ENCODE measurements around the gene GGT7. TPM values are rescaled to one million over a fixed set of nuclear protein-coding genes. Genes with fewer than 3 reads are reported as not detected.
A peak's percentile ranks its signal among the peaks of the same experiment; 100 is the strongest.

The GGT7 gene
- total RNA-seq, 1 experiment from 2014 or later, result 1.5 TPM

GRCh38 chr20:34824806-34825529 is 47.7 kb downstream of the GGT7 start:
- H2AFZ ChIP-seq (ENCODE audit: low read length), result peak overlapping the region; percentile 52
- intact Hi-C loops (cut with micrococcal nuclease), result no loop called here
- BruUV-seq (replicated peaks), result no TSS peak

GRCh38 chr20:34824452-34824805 is 48.2 kb downstream of the GGT7 start:
- H3K4me2 ChIP-seq (ENCODE audit: low read length), result peak overlapping the region; percentile 99
- no peaks in the 10 kb centered on the region for H3K9me2 ChIP-seq (replicated peaks; ENCODE audit: low read length)
- H3K4me3 ChIP-seq (ENCODE audit: low read length), result peak overlapping the region; percentile 94
- H3K9me3 ChIP-seq (ENCODE audit: low read length), result no peaks in the 10 kb centered on the region
- H3K4me1 ChIP-seq (ENCODE audit: insufficient read depth, low read length), result peaks cover 15% of the 10 kb centered on the region
- H2AFZ ChIP-seq (ENCODE audit: low read length), result peak overlapping the region; percentile 52
- H3K36me3 ChIP-seq (ENCODE audit: low read depth, low read length), result no peaks in the 10 kb centered on the region
- DNase-seq, result peak; percentile 85
- H3K27me3 ChIP-seq (ENCODE audit: low read length), result no peaks in the 10 kb centered on the region
- POLR2A ChIA-PET (ENCODE audit: unreplicated experiment), result interaction anchor here (0.5 to 0.6 kb wide), 2 partner anchors 24 to 326 kb away, joined by 3 to 6 read pairs; no protein-coding TSS in a partner anchor
- CTCF ChIA-PET, result interaction anchor here (0.5 to 0.7 kb wide), 3 partner anchors 11 to 512 kb away, joined by 3 read pairs; no protein-coding TSS in a partner anchor
- TSS peak; percentile 49 for BruUV-seq (replicated peaks)
- H3K79me2 ChIP-seq (ENCODE audit: low read length), result peaks cover 57% of the 10 kb centered on the region
- H3F3A ChIP-seq (ENCODE audit: low read length, unreplicated experiment), result no peaks in the 10 kb centered on the region
- intact Hi-C loops (cut with micrococcal nuclease), result no loop called here
- peak overlapping the region; percentile 39 for H3K27ac ChIP-seq (ENCODE audit: low read length)
- H4K20me1 ChIP-seq (ENCODE audit: low read length), result peaks cover 29% of the 10 kb centered on the region
- no peak for TF ChIP-seq CTCF (conservative IDR thresholded peaks at IDR 0.05; ENCODE audit: low read depth, low read length)
- TF ChIP-seq EZH2phosphoT487 (IDR thresholded peaks at IDR 0.05; ENCODE audit: borderline replicate concordance, low read length), result no peak
- no peak for TF ChIP-seq EZH2 (IDR thresholded peaks at IDR 0.05; ENCODE audit: low read length, unreplicated experiment)
- peak overlapping the region; percentile 89 for H3K9ac ChIP-seq (ENCODE audit: low read length)
- ATAC-seq, result peak; percentile 78

More at GRCh38 chr20:34824806-34825529, 47.7 kb downstream of the GGT7 start:
- Histone ChIP-seq H3K27ac (ENCODE audit: low read length) (peak overlapping the region; percentile 39), H3K4me3 (ENCODE audit: low read length) (peak overlapping the region; percentile 94), H3K4me1 (ENCODE audit: insufficient read depth, low read length) (peaks cover 15% of the 10 kb centered on the region), H3K9me2 (replicated peaks; ENCODE audit: low read length) (no peaks in the 10 kb centered on the region), H3F3A (ENCODE audit: low read length, unreplicated experiment) (no peaks in the 10 kb centered on the region), H3K79me2 (ENCODE audit: low read length) (peaks cover 51% of the 10 kb centered on the region), H3K27me3 (ENCODE audit: low read length) (no peaks in the 10 kb centered on the region), H3K9ac (ENCODE audit: low read length) (peak overlapping the region; percentile 89), H3K36me3 (ENCODE audit: low read depth, low read length) (no peaks in the 10 kb centered on the region), H4K20me1 (ENCODE audit: low read length) (peaks cover 24% of the 10 kb centered on the region), H3K4me2 (ENCODE audit: low read length) (peak overlapping the region; percentile 99), H3K9me3 (ENCODE audit: low read length) (no peaks in the 10 kb centered on the region)
- DNase-seq (peak; percentile 35), ATAC-seq (peak; percentile 75)
- POLR2A ChIA-PET (ENCODE audit: unreplicated experiment), result interaction anchor here (0.5 to 0.6 kb wide), 3 partner anchors 34 to 325 kb away, joined by 4 to 7 read pairs (median 6); partner anchors contain the start of gene PIGU
- TF ChIP-seq EZH2phosphoT487 (IDR thresholded peaks at IDR 0.05; ENCODE audit: borderline replicate concordance, low read length) (no peak), EZH2 (IDR thresholded peaks at IDR 0.05; ENCODE audit: low read length, unreplicated experiment) (no peak), CTCF (conservative IDR thresholded peaks at IDR 0.05; ENCODE audit: low read depth, low read length) (no peak)
- CTCF ChIA-PET, result interaction anchor here (0.5 to 1.0 kb wide), 3 partner anchors 55 to 512 kb away, joined by 3 read pairs; no protein-coding TSS in a partner anchor

Measured in PC-3 (cell line).